HG03558 (cell line): ENCODE data around the gene KCNK18.

Experiments
- ATAC-seq: cut with Tn5 transposase; IDR thresholded peaks from one replicate; pipeline ENCODE4 v1.9.1; 2021; ENCODE audit warnings: moderate number of reproducible peaks; ENCODE audit not compliant: unreplicated experiment; ENCODE audit errors: extremely low read depth

Gene KCNK18

GRCh38 chr10:117248750-117249465, 51.6 kb downstream of the KCNK18 start:
- no peak for ATAC-seq

GRCh38 chr10:117249493-117250093, 52.3 kb downstream of the KCNK18 start:
- no peak for ATAC-seq

- ATAC-seq = no peak
Observed at GRCh38 chr10:117250411-117250810, 53.1 kb downstream of the KCNK18 start.

GRCh38 chr10:117253908-117254307, 56.6 kb downstream of the KCNK18 start:
- no peak for ATAC-seq

- ATAC-seq = no peak
Observed at GRCh38 chr10:117254338-117254737, 57.0 kb downstream of the KCNK18 start.

GRCh38 chr10:117254774-117255735, 57.8 kb downstream of the KCNK18 start:
- ATAC-seq = no peak

- no peak for ATAC-seq
Observed at GRCh38 chr10:117255835-117256460, 58.7 kb downstream of the KCNK18 start.

- ATAC-seq = no peak
Observed at GRCh38 chr10:117256910-117257309, 59.6 kb downstream of the KCNK18 start.

GRCh38 chr10:117257721-117258120, 60.4 kb downstream of the KCNK18 start:
- ATAC-seq = no peak

- ATAC-seq = no peak
Observed at GRCh38 chr10:117259279-117259678, 62.0 kb downstream of the KCNK18 start.
